PC-3 (cell line): ENCODE results near the gene ABL1. TPM values are rescaled to one million over a fixed set of nuclear protein-coding genes. Genes with fewer than 3 reads are reported as not detected.
A peak's percentile ranks its signal among the peaks of the same experiment; 100 is the strongest.

ENCODE experiments used
- ATAC-seq: fragments of 200-7000 bp; cut with Tn5 transposase; 2 replicates; pipeline ENCODE4 v1.9.1; 2020; ENCODE audit warnings: mild to moderate bottlenecking, moderate library complexity
- BruUV-seq: library from RNA; stranded (reverse); fragments of 400-500 nt; replicated peaks from 2 replicates; lab custom pipeline; 2021; lab: Mats Ljungman, UMichigan
- CTCF ChIA-PET: fragments of 300-600 bp; sonication (Branson Sonifier 250); formaldehyde crosslinking; loops from one replicate; lab custom pipeline; 2022; ENCODE audit warnings: antibody characterized with exemption; lab: Charles Lee
- POLR2A ChIA-PET: fragments of 300-600 bp; sonication (Branson Sonifier 250); formaldehyde crosslinking; loops from one replicate; lab custom pipeline; 2022; ENCODE audit warnings: antibody characterized with exemption; ENCODE audit not compliant: unreplicated experiment; lab: Charles Lee
- DNase-seq: peaks from one replicate; pipeline ENCODE4 v3.0.0-alpha.2; 2015
- H2AFZ ChIP-seq: fragments of 300-600 bp; sonication (generic); 2 replicates; pipeline ENCODE4 v1.6.0; 2016; ENCODE audit warnings: antibody characterized with exemption, low read length
- H3F3A ChIP-seq: fragments of 300-600 bp; sonication (generic); one replicate; pipeline ENCODE4 v1.6.0; 2017; ENCODE audit warnings: antibody characterized with exemption, low read length, control low read depth, mild to moderate bottlenecking; ENCODE audit not compliant: unreplicated experiment
- H3K27ac ChIP-seq: fragments of 300-600 bp; sonication (generic); 2 replicates; pipeline ENCODE4 v1.5.1; 2016; ENCODE audit warnings: mild to moderate bottlenecking, low read length
- H3K27me3 ChIP-seq: fragments of 300-600 bp; sonication (generic); 2 replicates; pipeline ENCODE4 v1.6.1; 2016; ENCODE audit warnings: low read length, mixed read lengths
- H3K36me3 ChIP-seq: fragments of 300-600 bp; sonication (generic); 2 replicates; pipeline ENCODE4 v1.6.1; 2016; ENCODE audit warnings: low read depth, mixed run types, low read length, mixed read lengths
- H3K4me1 ChIP-seq: fragments of 300-600 bp; sonication (generic); 2 replicates; pipeline ENCODE4 v1.5.1; 2016; ENCODE audit warnings: low read length; ENCODE audit not compliant: insufficient read depth
- H3K4me2 ChIP-seq: fragments of 300-600 bp; sonication (generic); 2 replicates; pipeline ENCODE4 v1.6.0; 2016; ENCODE audit warnings: low read length
- H3K4me3 ChIP-seq: fragments of 300-600 bp; sonication (generic); 2 replicates; pipeline ENCODE4 v1.5.1; 2016; ENCODE audit warnings: mild to moderate bottlenecking, low read length, mixed read lengths
- H3K79me2 ChIP-seq: fragments of 300-600 bp; sonication (generic); 2 replicates; pipeline ENCODE4 v1.6.1; 2017; ENCODE audit warnings: low read length, mixed read lengths
- H3K9ac ChIP-seq: fragments of 300-600 bp; sonication (generic); 2 replicates; pipeline ENCODE4 v1.6.0; 2016; ENCODE audit warnings: mild to moderate bottlenecking, low read length
- H3K9me2 ChIP-seq: fragments of 300-600 bp; sonication (generic); replicated peaks from 2 replicates; pipeline ENCODE4 v1.6.1; 2016; ENCODE audit warnings: mixed run types, low read length, mixed read lengths
- H3K9me3 ChIP-seq: fragments of 300-600 bp; sonication (generic); 2 replicates; pipeline ENCODE4 v1.6.1; 2016; ENCODE audit warnings: low read length, mixed read lengths
- H4K20me1 ChIP-seq: fragments of 300-600 bp; sonication (generic); 2 replicates; pipeline ENCODE4 v1.6.1; 2016; ENCODE audit warnings: low read length, mixed read lengths
- EZH2 ChIP-seq: fragments of 300-600 bp; sonication (generic); IDR thresholded peaks from one replicate; pipeline ENCODE4 v1.6.1; 2017; ENCODE audit warnings: antibody characterized with exemption, mild to moderate bottlenecking, low read length; ENCODE audit not compliant: unreplicated experiment
- EZH2phosphoT487 ChIP-seq: fragments of 300-600 bp; sonication (generic); IDR thresholded peaks from 2 replicates; pipeline ENCODE4 v1.6.1; 2018; ENCODE audit warnings: mild to moderate bottlenecking, antibody characterized with exemption, low read length, borderline replicate concordance
- intact Hi-C: fragments of 100-400 bp; cut with micrococcal nuclease; formaldehyde crosslinking; loops from 2 replicates; pipeline ENCODE4 v1.9.0; 2023
- total RNA-seq: library from RNA; depleted of rRNA; stranded (reverse); fragments of >200 nt; gene quantifications from 2 replicates; pipeline ENCODE4 v1.2.3, GENCODE V29; 2014
- TF ChIP-seq, protein P1 (sequence below): fragments of 300-600 bp; sonication (generic); conservative IDR thresholded peaks from 2 replicates; pipeline ENCODE4 v1.5.1; 2017; ENCODE audit warnings: antibody characterized with exemption, low read depth, mild to moderate bottlenecking, low read length

The ABL1 gene
- total RNA-seq, 1 experiment from 2014 or later = 22.8 TPM

DNA sequence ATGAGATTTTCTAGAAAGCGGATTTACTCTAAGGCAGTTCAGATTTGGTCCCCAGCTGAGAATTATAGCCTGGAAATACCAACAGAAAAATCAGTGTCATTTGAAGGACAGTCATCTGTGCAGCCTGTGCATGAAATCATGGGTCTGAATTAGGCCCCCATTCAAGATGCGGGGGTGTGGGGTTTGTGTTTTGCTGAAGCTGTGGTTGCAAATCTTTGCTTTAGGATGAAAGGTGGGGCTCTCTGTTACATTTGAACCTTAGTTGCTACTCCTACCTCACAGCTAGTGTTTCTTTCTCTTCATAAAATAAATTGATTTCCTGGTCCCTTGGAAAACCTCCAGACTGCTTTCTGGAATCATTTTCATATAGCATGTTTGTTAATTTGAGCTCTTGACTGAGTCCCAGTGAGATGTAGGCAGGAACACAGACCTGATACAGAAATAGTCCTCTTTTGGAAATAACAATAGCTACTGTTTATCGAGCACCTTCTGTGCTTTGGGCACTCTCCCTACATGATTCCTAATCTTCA lies 4.8 kb upstream of the ABL1 start:
- Histone ChIP-seq H3K4me2 (no peak overlapping the region), H3K79me2 (peaks cover under 1% of the 10 kb centered on the region), H3K36me3 (no peaks in the 10 kb centered on the region), H3K27me3 (no peaks in the 10 kb centered on the region), H3K4me1 (peaks cover 20% of the 10 kb centered on the region), H3K9me2 (no peaks in the 10 kb centered on the region), H3F3A (no peaks in the 10 kb centered on the region), H3K9me3 (no peaks in the 10 kb centered on the region), H2AFZ (no peak overlapping the region), H3K27ac (no peak overlapping the region), H3K4me3 (no peak overlapping the region), H3K9ac (no peak overlapping the region), H4K20me1 (no peaks in the 10 kb centered on the region)
- BruUV-seq = no TSS peak
- DNase-seq (no peak), ATAC-seq (no peak)
- TF ChIP-seq, protein P1, sequence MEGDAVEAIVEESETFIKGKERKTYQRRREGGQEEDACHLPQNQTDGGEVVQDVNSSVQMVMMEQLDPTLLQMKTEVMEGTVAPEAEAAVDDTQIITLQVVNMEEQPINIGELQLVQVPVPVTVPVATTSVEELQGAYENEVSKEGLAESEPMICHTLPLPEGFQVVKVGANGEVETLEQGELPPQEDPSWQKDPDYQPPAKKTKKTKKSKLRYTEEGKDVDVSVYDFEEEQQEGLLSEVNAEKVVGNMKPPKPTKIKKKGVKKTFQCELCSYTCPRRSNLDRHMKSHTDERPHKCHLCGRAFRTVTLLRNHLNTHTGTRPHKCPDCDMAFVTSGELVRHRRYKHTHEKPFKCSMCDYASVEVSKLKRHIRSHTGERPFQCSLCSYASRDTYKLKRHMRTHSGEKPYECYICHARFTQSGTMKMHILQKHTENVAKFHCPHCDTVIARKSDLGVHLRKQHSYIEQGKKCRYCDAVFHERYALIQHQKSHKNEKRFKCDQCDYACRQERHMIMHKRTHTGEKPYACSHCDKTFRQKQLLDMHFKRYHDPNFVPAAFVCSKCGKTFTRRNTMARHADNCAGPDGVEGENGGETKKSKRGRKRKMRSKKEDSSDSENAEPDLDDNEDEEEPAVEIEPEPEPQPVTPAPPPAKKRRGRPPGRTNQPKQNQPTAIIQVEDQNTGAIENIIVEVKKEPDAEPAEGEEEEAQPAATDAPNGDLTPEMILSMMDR = no peak
- no peak for TF ChIP-seq EZH2
- no peak for TF ChIP-seq EZH2phosphoT487
- POLR2A ChIA-PET = interaction anchor here (0.9 kb wide), 1 partner anchor 103 kb away, joined by 8 read pairs; no protein-coding TSS in a partner anchor
- CTCF ChIA-PET = no interaction called here
- intact Hi-C loops = no loop called here

DNA sequence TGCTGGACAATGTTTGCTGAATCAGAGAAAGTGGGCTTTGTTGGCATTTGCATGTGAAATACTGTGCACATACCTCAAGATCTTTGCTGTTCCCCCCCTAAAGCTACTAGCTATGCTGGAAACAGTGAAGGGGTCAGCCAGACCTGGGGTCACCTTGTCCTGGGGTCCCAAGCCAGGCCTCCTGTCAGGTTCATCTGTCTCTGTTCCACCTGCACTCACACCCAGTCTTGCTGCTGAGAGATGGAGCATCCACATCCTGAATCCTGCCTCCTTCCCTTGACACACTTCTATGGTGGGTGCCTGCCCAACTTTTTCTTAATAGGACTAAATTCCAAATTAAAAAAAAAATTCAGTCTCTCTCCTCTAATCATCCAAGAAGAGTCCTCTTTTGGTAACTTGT lies 4.0 kb upstream of the ABL1 start:
- Histone ChIP-seq H3K9me2 (no peaks in the 10 kb centered on the region), H3K27me3 (no peaks in the 10 kb centered on the region), H3K4me1 (peaks cover 14% of the 10 kb centered on the region), H3K4me3 (no peak overlapping the region), H3K9ac (no peak overlapping the region), H3K27ac (no peak overlapping the region), H3F3A (no peaks in the 10 kb centered on the region), H2AFZ (no peak overlapping the region), H3K9me3 (no peaks in the 10 kb centered on the region), H4K20me1 (no peaks in the 10 kb centered on the region), H3K79me2 (peaks cover 8% of the 10 kb centered on the region), H3K36me3 (no peaks in the 10 kb centered on the region), H3K4me2 (no peak overlapping the region)
- POLR2A ChIA-PET = interaction anchor here (0.9 kb wide), 1 partner anchor 102 kb away, joined by 8 read pairs; no protein-coding TSS in a partner anchor
- no peak for TF ChIP-seq EZH2
- no peak for TF ChIP-seq EZH2phosphoT487
- TF ChIP-seq, protein P1 = no peak
- CTCF ChIA-PET = no interaction called here
- BruUV-seq = no TSS peak
- ATAC-seq (no peak), DNase-seq (no peak)
- intact Hi-C loops = no loop called here

DNA sequence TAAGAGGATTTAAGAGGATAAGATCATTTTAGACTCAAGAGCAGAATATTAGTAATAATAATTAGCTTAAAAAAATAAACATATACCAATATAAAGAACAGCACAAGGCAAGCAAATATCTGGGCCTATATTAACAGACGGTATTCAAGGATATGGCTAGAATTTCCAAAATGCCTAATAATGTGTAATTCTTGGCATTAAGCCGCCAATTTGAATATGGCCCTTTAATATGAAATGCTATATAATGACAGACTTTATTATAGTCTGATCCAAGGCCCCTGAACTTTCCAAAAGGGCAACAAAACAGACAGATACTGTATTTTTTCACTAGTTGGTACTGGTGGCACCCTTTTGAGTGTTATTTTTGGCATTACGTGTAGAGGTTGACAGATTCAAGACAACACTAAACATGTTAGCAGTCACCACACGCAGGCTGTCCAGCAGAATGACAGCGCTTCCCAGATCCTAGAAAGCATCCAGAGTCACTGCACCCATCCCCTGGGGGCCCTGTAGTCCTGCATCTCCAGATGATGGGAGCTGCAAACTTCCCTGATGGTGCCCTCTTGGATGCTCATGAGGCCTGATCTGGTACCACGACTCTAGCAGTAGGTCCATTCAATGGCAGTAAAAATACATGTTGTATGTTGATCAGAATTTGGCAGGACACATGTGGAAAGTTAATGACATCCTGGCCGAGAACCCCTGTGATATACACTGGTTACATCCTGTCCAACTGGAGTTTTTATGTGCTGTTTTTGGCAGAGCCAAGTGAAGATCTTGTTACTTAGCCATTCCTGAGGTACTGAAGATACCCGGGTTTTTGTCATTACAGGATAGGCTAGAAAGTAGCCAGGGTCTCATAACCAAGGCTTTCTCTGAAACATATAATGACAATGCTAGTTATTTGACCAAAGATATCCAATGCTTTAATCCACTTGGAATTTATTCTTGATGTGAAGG lies 1.7 kb upstream of the ABL1 start:
- POLR2A ChIA-PET = no interaction called here
- no peak overlapping the region for H3K4me3 ChIP-seq
- 0 out of 2 replicates have a peak overlapping the region, but pooled peaks have one; percentile 88 for H3K4me2 ChIP-seq
- H3K9me3 ChIP-seq = no peaks in the 10 kb centered on the region
- H3K4me1 ChIP-seq = peaks cover 28% of the 10 kb centered on the region
- no peak overlapping the region for H3K27ac ChIP-seq
- no peak overlapping the region for H2AFZ ChIP-seq
- CTCF ChIA-PET = no interaction called here
- H4K20me1 ChIP-seq = no peaks in the 10 kb centered on the region
- H3K79me2 ChIP-seq = peaks cover 31% of the 10 kb centered on the region
- H3K27me3 ChIP-seq = no peaks in the 10 kb centered on the region
- no peak overlapping the region for H3K9ac ChIP-seq
- intact Hi-C loops = no loop called here
- H3K9me2 ChIP-seq = no peaks in the 10 kb centered on the region
- no TSS peak for BruUV-seq
- no peaks in the 10 kb centered on the region for H3F3A ChIP-seq
- ATAC-seq (no peak), DNase-seq (peak; percentile 17)
- no peak for TF ChIP-seq EZH2phosphoT487
- H3K36me3 ChIP-seq = no peaks in the 10 kb centered on the region
